Measurements from ENCODE around the gene THOC1.

THOC1 gene

DNA sequence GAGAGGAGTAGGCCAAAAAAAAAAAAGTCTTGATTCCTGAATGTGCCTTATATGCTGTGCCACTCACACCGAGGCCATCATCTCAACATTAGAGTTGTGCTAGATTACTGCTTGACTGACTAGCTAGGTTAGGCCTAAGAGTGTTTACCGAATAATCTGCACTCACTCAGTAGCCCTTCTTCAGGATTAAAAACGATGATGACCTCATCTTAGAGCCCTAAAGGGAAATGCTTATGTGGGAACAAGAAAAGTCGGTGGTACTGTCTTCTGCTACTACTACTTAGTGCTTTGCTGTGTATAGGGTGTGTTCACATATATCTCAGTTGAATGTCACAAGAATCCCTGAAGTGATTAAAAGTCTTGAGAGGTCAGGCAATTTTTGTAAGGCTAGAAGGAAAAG, 54.3 kb downstream of the THOC1 start:
- DNase-seq, result no peak

DNA sequence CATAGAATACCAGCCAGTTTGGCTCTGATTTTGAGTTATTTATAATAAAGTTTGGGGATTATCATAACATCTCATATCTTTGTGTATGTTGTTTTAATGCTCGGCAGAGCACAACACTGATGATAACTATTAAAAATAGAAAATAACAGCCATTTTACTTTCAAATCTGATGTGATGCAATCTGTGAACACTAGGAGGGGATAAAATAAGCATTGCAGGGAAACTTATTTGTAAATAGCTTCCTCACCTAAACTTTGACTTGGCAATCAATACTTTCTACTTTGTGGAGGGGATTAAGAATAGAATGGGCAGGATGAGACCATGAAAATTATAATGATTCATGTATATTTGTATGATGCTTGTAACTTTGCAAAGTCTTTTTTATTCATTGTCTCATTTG, 55.1 kb downstream of the THOC1 start:
- no peak for DNase-seq

DNA sequence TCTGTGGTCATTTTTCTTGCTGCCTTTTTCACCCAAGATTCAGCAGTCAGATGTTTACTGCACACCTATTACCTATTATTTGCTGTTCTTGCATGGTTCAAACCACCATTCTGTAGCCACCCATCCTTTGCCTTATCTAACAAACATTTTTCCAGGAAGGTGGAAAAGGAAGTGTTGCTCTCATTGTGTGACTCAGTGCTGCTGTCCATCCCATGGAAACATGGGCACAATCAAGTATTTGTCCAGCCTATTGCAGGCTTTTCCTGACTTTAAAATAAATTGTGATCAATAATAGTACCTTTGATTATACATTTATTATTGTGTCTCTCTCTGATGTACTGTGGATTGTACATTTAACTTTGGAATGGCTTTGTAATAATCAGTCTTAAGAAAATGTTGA, 56.3 kb downstream of the THOC1 start:
- no peak for DNase-seq

DNA sequence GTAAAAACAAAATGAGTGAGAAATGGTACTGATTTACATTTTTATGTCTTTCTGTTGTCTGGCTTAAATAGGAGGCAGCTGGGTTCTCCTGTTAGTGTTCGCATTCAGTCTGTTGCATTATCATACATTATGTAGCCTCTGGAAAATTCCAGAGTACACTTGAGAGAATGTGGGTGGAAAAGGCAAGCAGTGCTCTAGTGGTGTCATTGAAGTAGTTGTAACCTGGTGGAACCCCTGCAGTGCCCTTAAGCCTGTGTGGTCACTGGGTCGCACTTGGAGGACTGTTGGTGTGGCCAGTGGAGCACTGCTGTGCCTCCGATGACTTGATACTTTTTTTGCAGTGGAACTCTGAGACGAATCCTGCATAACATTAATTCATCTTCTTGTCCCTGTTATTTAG, 57.1 kb downstream of the THOC1 start:
- DNase-seq, result no peak

DNA sequence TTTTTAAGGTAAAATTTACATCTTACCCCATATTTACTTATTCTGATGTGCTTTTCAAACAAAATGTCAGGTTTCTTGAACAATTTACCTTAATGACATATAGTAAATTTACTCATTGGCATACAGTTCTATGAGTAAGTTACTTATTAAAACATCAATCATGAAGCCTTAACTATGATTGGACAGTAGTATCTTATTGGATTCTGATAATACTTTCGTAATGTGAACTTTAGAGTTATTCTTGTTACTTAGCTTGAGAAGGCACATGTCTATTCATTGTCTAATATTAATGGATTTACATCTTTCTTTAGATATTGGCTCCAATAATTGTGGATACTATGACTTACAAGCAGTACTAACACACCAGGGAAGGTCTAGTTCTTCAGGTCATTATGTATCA, 57.8 kb downstream of the THOC1 start:
- no peak for DNase-seq

DNA sequence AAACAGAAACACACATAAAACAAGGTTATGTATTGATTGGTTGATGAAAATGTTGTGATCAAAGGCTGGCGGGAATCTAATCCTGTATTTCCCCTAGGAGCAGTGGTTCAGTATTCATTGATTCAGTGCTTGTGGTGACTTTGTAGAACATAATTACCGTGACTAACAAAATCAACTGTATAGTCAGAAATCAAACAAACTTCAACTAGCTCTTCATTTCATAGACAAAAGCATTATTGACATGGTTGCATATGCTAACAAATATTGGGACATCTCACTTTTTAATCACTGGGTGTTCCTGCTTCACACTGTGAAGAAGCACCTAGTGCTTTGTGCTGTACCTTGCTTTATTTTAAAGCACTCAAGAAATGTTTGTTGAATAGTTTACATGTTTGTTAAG, 68.1 kb downstream of the THOC1 start:
- no peak for DNase-seq

DNA sequence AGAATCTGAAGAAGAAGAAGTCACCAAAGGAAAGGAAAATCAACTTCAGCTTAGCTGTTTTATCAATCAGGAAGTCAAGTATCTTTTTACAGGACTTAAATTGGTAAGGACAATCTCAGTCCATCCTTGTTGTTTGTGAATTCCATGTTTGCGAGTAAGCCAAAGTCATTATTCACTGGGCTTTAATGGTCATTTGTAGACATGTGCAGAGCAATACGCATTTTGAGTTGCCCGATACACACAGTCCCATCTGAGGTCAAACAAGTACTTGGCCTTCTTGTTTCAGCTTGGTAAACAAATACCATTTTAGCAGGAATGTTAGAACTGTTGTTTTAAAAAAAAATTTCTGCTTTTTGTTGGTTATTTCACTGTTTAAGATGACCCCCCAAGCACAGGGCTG, 68.6 kb downstream of the THOC1 start:
- DNase-seq, result no peak

DNA sequence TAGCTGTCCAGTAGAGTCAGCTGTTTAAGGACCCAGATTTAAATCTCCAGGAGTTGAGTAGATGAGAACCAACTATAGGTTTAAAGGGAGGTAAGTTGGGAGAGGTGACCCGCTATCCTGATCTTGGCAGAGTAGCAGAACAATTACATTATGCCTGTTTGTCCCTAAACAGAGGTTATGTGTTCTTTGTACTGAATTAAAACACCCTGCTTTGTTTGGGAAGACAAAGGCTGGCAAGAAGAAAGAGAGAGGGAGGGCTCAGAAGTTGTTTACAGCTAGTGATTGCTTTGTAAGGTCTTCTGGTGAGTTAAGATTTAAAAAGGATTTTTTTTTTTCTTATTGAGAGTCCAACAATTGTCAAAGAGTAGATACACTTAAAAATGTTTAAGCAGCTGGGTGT, 72.2 kb downstream of the THOC1 start:
- DNase-seq, result no peak

DNA sequence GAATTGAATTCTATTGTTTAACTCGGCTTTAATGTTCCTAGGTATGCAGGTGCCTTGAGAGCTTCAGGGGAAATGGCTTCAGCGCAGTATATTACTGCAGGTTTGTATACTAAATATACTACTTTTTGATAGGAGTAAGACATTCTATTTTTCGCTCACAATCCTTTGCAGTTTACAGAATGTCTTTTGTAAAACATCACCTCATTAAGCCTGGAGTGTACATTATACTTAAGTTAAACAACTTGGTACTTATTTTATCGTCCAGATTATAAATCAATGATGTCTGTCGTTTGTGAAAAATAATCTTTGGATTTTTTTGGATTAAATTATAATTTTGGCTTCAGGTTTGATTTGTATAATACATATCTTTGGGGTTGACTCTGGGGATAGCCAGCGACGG, 75.0 kb downstream of the THOC1 start:
- no peak for DNase-seq

DNA sequence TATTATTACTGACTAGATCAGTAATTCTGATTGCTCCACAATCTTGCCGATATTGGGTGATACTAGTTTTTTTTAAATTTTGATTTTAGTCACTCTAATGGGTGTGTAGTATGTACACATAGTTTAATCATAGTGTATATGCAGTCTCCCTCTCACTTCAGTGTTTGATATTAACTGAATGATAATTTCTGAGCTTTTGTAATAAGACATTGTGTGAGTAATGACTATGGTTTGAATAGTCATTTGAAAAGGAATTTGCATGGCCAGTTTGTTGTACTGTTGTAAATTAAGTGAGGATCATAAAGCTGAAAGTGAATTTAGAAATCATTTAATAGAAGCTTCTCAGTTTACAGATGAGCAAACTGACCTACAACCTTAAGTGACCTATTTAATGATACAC, 76.1 kb downstream of the THOC1 start:
- DNase-seq, result peak in 1 of 2 experiments; percentile 6

DNA sequence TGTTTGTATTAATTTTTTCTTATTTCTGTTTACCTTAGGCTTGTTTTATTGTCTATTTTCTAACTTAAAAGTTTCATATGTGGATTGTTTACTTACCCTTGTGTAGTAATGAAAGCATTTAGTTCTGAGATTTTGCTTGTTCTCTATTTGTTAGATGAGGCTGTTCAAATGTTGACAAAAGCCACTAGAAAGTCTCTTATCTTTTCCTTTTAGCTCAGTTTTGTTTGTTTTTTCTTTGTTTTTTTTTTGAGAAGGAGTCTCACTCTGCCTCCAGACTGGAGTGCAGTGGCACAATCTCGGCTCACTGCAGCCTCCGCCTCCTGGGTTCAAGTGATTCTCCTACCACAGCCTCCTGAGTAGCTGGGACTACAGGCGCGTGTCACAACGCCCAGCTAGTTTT, 78.6 kb downstream of the THOC1 start:
- DNase-seq, result no peak

DNA sequence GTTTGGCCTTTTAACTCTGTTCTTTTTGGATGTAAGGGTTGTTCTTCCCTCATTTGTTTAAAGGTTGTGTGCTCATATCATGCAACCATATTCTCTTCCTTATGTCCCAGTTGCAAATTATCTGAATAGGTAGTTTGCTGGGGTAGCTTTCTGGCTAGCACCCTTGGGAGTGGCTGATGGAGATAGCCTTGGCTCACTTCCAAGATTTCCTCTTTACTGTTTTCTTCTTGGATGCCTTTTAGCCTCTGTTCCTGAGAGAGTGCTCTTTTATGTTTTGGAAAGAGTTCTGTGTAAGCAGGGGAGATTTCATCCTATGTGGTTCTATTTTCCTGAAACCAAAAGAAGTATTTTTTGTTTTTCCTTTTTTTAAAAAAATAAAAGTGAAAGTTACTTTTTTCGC, 84.1 kb downstream of the THOC1 start:
- DNase-seq, result peak; percentile 1 to 42

DNA sequence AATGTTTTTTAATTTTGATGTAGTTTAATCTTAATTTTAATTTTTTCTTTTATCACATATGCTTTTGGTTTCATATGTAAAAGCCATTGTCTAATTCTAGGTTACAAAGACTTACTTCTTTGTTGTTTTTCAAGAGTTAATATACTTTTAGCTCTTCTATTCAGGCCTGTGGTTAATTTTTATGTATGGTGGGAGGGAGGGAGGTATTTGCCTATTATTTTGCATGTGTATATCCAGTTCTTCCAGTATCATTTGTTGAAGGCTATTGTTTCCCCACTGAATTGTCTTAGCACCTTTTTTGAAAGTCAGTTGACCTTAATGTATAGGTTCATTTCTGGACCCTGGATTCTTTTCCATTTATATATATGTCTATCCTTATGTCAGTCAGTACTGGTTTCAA, 86.1 kb downstream of the THOC1 start:
- DNase-seq, result peak; percentile 37 to 63

DNA sequence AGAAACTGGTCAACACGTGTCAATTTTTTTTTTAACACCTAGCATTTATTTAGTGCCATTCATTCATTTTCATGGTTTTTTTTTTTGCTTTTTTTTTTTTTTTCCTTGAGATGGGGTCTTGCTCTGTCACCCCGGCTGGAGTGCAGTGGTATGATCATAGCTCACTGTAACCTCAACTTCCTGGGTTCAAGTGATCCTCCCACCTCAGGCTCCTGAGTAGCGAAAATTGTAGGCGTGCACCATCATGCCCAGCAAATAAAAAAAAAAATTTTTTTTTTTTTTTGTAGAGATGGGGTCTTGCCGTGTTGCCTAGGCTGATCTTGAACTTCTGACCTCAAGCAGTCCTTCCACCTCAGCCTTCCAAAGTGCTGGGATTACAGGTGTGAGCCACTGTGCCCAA, 88.3 kb downstream of the THOC1 start:
- DNase-seq, result no peak

DNA sequence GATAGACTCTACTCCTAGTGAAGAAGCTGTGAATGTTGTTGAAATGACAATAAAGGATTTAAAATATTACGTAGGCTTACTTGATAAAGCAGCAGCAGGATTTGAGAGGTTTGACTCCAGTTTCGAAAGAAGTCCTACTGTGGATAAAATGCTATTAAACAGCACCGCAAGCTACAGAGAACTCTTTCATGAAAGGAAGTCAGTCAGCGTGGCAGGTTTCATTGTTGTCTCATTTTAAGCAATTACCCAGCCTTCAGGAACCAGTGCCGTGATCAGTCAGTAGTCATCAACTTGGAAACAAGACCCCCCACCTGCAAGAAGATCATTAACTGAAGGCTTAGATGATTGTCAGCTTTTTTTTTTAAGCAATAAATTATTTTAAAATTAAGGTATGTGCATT, 95.5 kb downstream of the THOC1 start:
- no peak for DNase-seq

Data from NCI-H526 (cell line).